Stimulated activated CD4-positive, alpha-beta T cell treated with anti-CD3 and anti-CD28 coated beads, Interleukin-2, amount 100 ng/mL, for 24 hours (primary cell): ENCODE measurements around the gene SLC36A3.
"Not testable (repeated sequence)": the region's sequence is repeated elsewhere in the genome, so short reads cannot be mapped to it uniquely, and the experiment has no call there.

Experiments used
- DNase-seq, 2 donors: peaks; one replicate each; pipeline ENCODE4 v3.0.0-alpha.2; 2020

Gene SLC36A3

DNA sequence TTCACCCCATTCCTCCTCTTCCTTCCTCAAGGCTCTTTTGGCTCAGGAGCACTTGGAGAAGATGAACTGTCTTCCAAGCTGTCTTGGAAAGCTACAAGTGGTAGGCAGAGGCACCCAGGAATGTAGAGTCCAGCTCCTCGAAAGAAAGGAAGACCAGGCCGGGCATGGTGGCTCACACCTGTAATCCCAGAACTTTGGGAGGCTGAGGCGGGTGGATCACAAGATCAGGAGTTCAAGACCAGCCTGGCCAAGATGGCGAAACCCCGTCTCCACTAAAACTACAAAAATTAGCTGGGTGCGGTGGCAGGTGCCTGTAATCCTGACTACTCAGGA lies 68.4 kb downstream of the SLC36A3 start:
- DNase-seq: not testable (repeated sequence)

DNA sequence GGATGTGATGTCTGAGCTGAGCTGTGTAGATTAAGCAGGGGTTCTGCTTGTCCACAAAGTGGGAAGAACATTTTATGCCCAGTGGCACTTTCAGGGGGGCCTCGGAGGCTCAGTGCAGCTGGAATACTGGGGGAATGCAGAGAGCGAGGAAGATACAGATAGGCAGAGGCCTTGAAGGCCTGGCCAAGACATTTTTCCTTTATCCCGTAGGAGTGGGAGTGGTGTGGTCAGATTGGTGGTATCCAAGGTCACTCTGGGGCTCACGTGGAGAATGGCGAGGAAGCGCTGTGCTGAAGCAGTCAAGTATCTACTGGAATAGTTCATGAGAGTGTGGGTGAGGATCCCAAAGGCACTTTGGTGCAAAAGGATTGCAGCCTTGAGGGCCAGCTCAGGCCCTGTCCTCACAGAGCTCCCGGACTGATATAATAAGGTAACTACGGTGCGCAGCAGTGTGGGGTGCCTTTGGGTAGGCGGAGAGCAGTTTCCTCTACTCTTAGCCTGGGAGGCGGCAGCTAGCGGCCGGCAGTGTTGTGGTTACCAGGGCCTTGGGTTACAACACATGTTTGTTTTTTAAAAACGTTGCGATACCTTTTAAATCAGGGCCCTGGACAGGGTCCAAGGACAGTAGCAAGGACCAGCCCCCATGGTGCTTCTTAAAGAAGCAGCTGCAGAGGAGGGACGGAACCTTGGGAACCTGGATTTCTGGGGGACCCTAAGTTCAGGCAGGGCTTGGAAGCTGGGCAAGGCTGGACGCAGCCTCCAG lies 68.9 kb downstream of the SLC36A3 start:
- peak in 1 of 2 donors; percentile 38 for DNase-seq

DNA sequence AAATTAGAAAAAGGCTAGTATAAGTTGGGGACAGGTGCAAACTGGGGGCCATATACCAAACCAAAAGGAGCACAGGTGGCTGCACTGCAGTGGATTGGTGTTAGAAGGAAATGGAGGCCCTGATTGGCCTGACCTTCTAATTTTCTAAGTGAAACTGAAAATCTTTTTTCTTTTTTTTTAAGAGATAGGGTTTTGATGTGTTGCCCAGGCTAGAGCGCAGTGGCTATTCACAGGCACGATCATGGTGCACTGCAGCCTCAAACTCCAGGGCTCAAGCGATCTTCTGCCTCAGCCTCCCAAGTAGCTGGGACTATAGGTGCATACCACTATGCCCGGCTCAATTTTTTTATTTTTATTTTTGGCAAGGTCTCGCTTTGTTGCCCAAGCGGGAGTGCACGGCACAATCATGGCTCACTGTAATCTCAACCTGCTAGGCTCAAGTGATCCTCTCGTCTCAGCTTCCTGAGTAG lies 69.9 kb downstream of the SLC36A3 start:
- no peak for DNase-seq

DNA sequence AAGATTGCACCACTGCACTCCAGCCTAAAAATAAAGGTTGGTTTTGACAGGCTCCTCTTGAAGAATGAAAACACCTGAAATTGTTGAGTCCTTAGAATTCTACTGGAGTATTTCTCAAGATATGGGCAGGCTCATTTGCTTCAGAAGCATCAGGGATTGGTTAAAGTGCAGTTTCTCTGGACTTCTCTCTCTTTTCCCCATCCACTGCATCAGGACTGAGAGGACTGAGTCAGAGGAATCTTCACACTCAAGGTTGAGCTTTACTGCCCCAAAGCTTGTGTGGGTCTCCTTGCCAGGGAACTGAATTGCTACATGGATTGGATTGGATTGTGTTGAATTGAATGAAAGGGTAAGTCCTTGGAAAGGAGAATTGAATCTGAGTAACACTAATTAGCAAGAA lies 72.2 kb downstream of the SLC36A3 start:
- no peak for DNase-seq

DNA sequence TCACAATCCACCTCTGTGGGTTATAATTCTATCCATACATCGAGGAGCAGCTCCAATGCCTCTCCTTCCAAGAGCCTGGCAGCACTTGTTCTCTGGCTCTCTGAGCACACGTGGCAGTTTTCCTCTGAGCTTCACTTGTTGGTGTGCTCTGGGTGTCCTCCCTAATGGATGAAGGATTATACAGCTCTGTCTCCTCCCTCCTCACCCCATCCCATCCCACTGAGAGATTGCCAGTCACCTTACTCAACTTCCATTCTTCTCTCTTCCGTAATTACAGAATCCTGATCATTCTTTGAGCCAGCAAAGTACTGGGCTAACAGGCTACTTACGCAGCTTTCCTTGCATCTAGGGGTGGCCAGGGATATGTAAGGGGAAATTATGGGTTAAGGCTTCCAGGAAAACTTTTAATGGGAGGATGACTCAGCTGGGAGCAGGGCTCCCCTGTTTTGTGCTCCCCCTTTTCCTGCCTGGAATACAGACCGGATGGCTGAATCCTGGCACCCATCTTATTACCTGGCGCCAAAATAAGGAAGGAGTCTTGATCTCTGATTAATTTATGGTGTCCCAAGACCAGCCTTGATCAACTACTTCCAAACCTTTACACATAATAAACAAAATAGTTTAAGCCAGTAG lies 73.4 kb downstream of the SLC36A3 start:
- no peak for DNase-seq

DNA sequence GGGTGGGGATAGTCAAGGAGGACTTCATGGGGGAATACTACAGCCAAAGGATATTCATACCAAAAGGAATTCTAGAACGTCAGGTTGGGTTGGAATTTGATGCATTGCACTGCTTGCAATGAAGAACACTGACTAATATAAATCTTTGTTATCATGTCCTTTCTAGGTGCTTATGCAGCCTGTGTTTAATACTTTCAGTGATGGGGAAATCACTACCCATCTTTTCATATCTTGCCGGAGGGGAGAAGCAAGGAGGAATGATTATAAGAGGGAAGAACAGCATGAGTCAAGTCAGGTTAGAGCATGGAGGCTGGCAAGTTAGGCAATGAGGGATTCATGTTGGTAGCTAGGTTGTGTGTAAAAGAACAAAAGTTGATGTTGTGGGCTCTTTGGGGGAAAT lies 74.6 kb downstream of the SLC36A3 start:
- no peak for DNase-seq

DNA sequence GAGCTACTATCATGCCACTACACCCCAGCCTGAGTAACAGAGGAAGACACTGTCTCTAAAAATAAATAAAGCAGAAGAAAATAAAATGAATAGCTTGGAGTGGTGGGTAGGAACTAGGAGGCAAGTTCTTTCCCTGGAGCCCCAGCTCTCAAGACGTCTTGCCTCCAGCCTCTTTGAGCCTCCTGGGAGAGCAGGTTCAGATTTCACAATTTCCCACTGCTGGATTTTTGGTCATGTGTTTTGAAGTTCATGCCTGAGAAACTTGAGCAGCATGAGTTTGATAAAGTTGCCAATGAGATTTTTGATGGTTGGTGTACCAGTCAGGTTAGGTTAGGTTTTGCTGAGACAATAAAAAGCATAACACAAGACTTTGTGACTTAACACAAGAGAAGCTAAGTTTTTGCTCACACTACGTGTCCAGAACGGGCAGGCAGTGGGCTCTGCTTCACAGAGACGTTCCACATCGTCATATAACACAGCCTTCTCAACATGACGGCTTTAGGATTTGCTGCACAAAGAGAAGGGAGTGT lies 75.6 kb downstream of the SLC36A3 start:
- no peak for DNase-seq
